ENCODE measurements around the gene NAV1. TPM values are rescaled to one million over a fixed set of nuclear protein-coding genes. Genes with fewer than 3 reads are reported as not detected.

NAV1 gene
- total and polyA plus RNA-seq, 2 experiments from 2014 or later, result 22.7 to 37.4 TPM

GRCh38 chr1:201514466-201514865, 24.5 kb upstream of the NAV1 start:
- DNase-seq (ENCODE audit: low spot score), result no peak
- Histone ChIP-seq H4K20me1 (replicated peaks; ENCODE audit: insufficient read depth) (no peaks in the 10 kb centered on the region), H3K4me3 (no peak overlapping the region), H3K4me1 (ENCODE audit: insufficient read depth) (peaks cover 6% of the 10 kb centered on the region), H3K27ac (ENCODE audit: low read depth) (no peak overlapping the region), H3K9me2 (ENCODE audit: insufficient read depth) (peaks cover 12% of the 10 kb centered on the region), H3K27me3 (ENCODE audit: insufficient read depth) (no peaks in the 10 kb centered on the region), H3K79me2 (replicated peaks; ENCODE audit: insufficient read depth) (no peaks in the 10 kb centered on the region), H3K36me3 (ENCODE audit: insufficient read depth) (no peaks in the 10 kb centered on the region), H2AFZ (no peak overlapping the region), H3K4me2 (no peak overlapping the region), H3F3A (replicated peaks; ENCODE audit: low read depth) (no peaks in the 10 kb centered on the region)
- Mint-ChIP-seq H3K27ac (no peak overlapping the region), H3K9me3 (no peaks in the 10 kb centered on the region), H3K27me3 (ENCODE audit: insufficient read depth, low read depth, poor library complexity) (peaks cover 4% of the 10 kb centered on the region), H3K4me1 (peaks cover 22% of the 10 kb centered on the region), H3K4me3 (no peak overlapping the region), H3K36me3 (ENCODE audit: low read depth) (no peaks in the 10 kb centered on the region)
- no peak for ATAC-seq
- TF ChIP-seq NANOG (IDR thresholded peaks at IDR 0.05; ENCODE audit: borderline replicate concordance) (no peak), JUNB (IDR thresholded peaks at IDR 0.05; ENCODE audit: unreplicated experiment) (no peak), ZNF462 (CRISPR knock-in tag; IDR thresholded peaks at IDR 0.05) (no peak), ZNF114 (CRISPR knock-in tag; IDR thresholded peaks at IDR 0.05) (no peak), REST (IDR thresholded peaks at IDR 0.05; ENCODE audit: unreplicated experiment) (no peak), STAT1 (IDR thresholded peaks at IDR 0.05; ENCODE audit: unreplicated experiment) (no peak), EZH2 (IDR thresholded peaks at IDR 0.05; ENCODE audit: low read depth, unreplicated experiment) (no peak), CTCF (conservative IDR thresholded peaks at IDR 0.05; ENCODE audit: low read depth in 2 of 2) (no peak), POLR2AphosphoS5 (IDR thresholded peaks at IDR 0.05; ENCODE audit: low read depth) (no peak), ETS1 (IDR thresholded peaks at IDR 0.05) (no peak)
